KOPT-K1 (cell line): ENCODE measurements around the gene NF2.

ENCODE experiments used
- H3K27ac ChIP-seq: fragments of 200-600 bp; sonication (generic); 2 replicates; pipeline ENCODE4 v1.5.1; 2016; ENCODE audit warnings: antibody characterized with exemption, mild to moderate bottlenecking, low read depth, low read length; ENCODE audit not compliant: poor library complexity, severe bottlenecking
- H3K36me3 ChIP-seq: fragments of 200-600 bp; sonication (generic); 2 replicates; pipeline ENCODE4 v1.5.1; 2017; ENCODE audit warnings: antibody characterized with exemption, mild to moderate bottlenecking, low read length, moderate library complexity; ENCODE audit not compliant: insufficient read depth
- H3K9me3 ChIP-seq: fragments of 200-600 bp; sonication (generic); 2 replicates; pipeline ENCODE4 v1.5.1; 2017; ENCODE audit warnings: antibody characterized with exemption, low read length, mild to moderate bottlenecking; ENCODE audit not compliant: insufficient read depth, poor library complexity, severe bottlenecking

NF2 gene

GRCh38 chr22:29734838-29735237 lies 131.4 kb downstream of the NF2 start:
- Histone ChIP-seq H3K36me3 (no peaks in the 10 kb centered on the region; the same call in 1 of the 2 replicates), H3K27ac (no peak overlapping the region), H3K9me3 (no peaks in the 10 kb centered on the region)

- no peaks in the 10 kb centered on the region; the same call in 1 of the 2 replicates for H3K36me3 ChIP-seq
- no peak overlapping the region for H3K27ac ChIP-seq
Measured at GRCh38 chr22:29735416-29735815, 132.0 kb downstream of the NF2 start.

GRCh38 chr22:29737251-29738117 lies 134.1 kb downstream of the NF2 start:
- H3K9me3 ChIP-seq, result no peaks in the 10 kb centered on the region
- H3K27ac ChIP-seq, result no peak overlapping the region
- H3K36me3 ChIP-seq, result no peaks in the 10 kb centered on the region; the same call in 1 of the 2 replicates

More at GRCh38 chr22:29735416-29735815, 132.0 kb downstream of the NF2 start:
- no peaks in the 10 kb centered on the region for H3K9me3 ChIP-seq

GRCh38 chr22:29738118-29738815 lies 134.8 kb downstream of the NF2 start:
- no peak overlapping the region for H3K27ac ChIP-seq
- H3K36me3 ChIP-seq, result no peaks in the 10 kb centered on the region; the same call in 1 of the 2 replicates
- no peaks in the 10 kb centered on the region for H3K9me3 ChIP-seq

- no peaks in the 10 kb centered on the region; the same call in 1 of the 2 replicates for H3K36me3 ChIP-seq
- no peaks in the 10 kb centered on the region for H3K9me3 ChIP-seq
- no peak overlapping the region for H3K27ac ChIP-seq
Measured at GRCh38 chr22:29739346-29739875, 136.0 kb downstream of the NF2 start.

- no peak overlapping the region for H3K27ac ChIP-seq
Measured at GRCh38 chr22:29740216-29740615, 136.8 kb downstream of the NF2 start.

GRCh38 chr22:29741926-29742325 lies 138.5 kb downstream of the NF2 start:
- H3K27ac ChIP-seq, result peak overlapping the region; percentile 64
- no peaks in the 10 kb centered on the region; the same call in 1 of the 2 replicates for H3K36me3 ChIP-seq
- H3K9me3 ChIP-seq, result no peaks in the 10 kb centered on the region

More at GRCh38 chr22:29740216-29740615, 136.8 kb downstream of the NF2 start:
- Histone ChIP-seq H3K36me3 (no peaks in the 10 kb centered on the region; the same call in 1 of the 2 replicates), H3K9me3 (no peaks in the 10 kb centered on the region)

GRCh38 chr22:29742326-29742725 lies 138.9 kb downstream of the NF2 start:
- Histone ChIP-seq H3K27ac (peak overlapping the region; percentile 64), H3K9me3 (no peaks in the 10 kb centered on the region)

GRCh38 chr22:29744902-29745301 lies 141.5 kb downstream of the NF2 start:
- H3K9me3 ChIP-seq, result no peaks in the 10 kb centered on the region
- no peak overlapping the region for H3K27ac ChIP-seq

More at GRCh38 chr22:29742326-29742725, 138.9 kb downstream of the NF2 start:
- H3K36me3 ChIP-seq, result no peaks in the 10 kb centered on the region; the same call in 1 of the 2 replicates

GRCh38 chr22:29747832-29748231 lies 144.4 kb downstream of the NF2 start:
- H3K9me3 ChIP-seq, result no peaks in the 10 kb centered on the region
- H3K27ac ChIP-seq, result no peak overlapping the region
- peaks cover 4% of the 10 kb centered on the region; the same call in 1 of the 2 replicates for H3K36me3 ChIP-seq

More at GRCh38 chr22:29744902-29745301, 141.5 kb downstream of the NF2 start:
- peaks cover 4% of the 10 kb centered on the region; the same call in 1 of the 2 replicates for H3K36me3 ChIP-seq
